Cardiac muscle cell (in vitro differentiated cells and primary cell): ENCODE data around the gene FNBP1. TPM values are rescaled to one million over a fixed set of nuclear protein-coding genes. Genes with fewer than 3 reads are reported as not detected.

Experiments used
- DNase-seq, 2 donors: peaks; one replicate each; pipeline versions ENCODE4 v3.0.0 to v3.0.0-alpha.2; 2010 to 2017; ENCODE audit warnings: low read depth in 1 of 2, low spot score in 1 of 2
- H3K27ac ChIP-seq: fragments of 200-600 bp; sonication (generic); 2 replicates; pipeline ENCODE4 v1.5.1; 2016
- H3K27me3 ChIP-seq: fragments of 200-600 bp; sonication (generic); 2 replicates; pipeline ENCODE4 v1.6.0; 2016; ENCODE audit warnings: control low read depth
- H3K36me3 ChIP-seq: fragments of 200-600 bp; sonication (generic); 2 replicates; pipeline ENCODE4 v1.5.1; 2016; ENCODE audit warnings: control low read depth
- H3K4me1 ChIP-seq: fragments of 200-600 bp; sonication (generic); 2 replicates; pipeline ENCODE4 v1.8.1; 2017; ENCODE audit warnings: low read depth, mild to moderate bottlenecking, mixed run types
- H3K4me3 ChIP-seq: fragments of 200-600 bp; sonication (generic); 2 replicates; pipeline ENCODE4 v1.5.1; 2016; ENCODE audit warnings: mild to moderate bottlenecking
- H3K9me3 ChIP-seq: fragments of 200-600 bp; sonication (generic); 2 replicates; pipeline ENCODE4 v1.5.1; 2017; ENCODE audit warnings: low read depth, mild to moderate bottlenecking, control low read depth
- polyA plus RNA-seq: library from polyadenylated mRNA; unstranded; fragments of >200 nt; fragmentation: Nextera tagmentation; extraction: Ambion mirVana; gene quantifications from 2 replicates; pipeline ENCODE4 v1.2.1, GENCODE V29; 2016
- total RNA-seq: library from RNA; depleted of rRNA; stranded (reverse); fragments of >200 nt; gene quantifications from 2 replicates; pipeline ENCODE4 v1.2.3, GENCODE V29; 2016
- TF ChIP-seq, protein P1 (sequence below): IDR thresholded peaks from 2 replicates; pipeline ENCODE4 v1.5.1; 2012; ENCODE audit warnings: low read depth, mild to moderate bottlenecking, low read length

The FNBP1 gene
- total and polyA plus RNA-seq, 2 experiments from 2014 or later, result 20.5 to 37.9 TPM

DNA sequence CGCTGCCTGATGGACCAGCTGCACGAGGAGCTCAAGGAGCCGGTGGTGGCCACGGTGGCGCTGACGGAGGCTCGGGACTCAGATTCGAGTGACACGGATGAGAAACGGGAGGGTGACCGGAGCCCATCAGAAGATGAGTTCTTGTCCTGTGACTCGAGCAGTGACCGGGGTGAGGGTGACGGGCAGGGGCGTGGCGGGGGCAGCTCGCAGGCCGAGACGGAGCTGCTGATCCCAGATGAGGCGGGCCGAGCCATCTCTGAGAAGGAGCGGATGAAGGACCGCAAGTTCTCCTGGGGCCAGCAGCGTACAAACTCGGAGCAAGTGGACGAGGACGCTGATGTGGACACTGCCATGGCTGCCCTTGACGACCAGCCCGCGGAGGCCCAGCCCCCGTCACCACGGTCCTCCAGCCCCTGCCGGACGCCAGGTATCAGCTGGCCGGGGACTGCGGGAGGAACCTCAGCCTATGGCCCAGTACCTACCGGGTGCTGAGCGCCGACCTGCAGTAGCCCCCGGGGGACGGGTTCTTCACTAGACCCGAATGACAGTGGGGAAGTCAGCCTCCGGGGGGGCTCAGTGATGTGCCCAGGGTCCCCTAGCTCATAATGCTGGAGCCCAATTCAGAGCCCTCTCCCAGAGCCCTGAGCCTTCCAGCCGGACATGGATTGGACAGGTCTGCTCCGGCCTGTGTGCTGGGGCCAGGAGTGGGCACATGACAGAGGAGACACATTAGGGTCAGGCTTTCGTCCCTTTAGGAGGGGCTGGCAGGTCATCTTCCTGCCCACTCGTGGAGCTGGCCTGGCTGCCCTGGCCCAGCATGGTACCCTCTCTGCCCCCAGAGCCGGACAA is 174.7 kb downstream of the FNBP1 start:
- TF ChIP-seq, protein P1, sequence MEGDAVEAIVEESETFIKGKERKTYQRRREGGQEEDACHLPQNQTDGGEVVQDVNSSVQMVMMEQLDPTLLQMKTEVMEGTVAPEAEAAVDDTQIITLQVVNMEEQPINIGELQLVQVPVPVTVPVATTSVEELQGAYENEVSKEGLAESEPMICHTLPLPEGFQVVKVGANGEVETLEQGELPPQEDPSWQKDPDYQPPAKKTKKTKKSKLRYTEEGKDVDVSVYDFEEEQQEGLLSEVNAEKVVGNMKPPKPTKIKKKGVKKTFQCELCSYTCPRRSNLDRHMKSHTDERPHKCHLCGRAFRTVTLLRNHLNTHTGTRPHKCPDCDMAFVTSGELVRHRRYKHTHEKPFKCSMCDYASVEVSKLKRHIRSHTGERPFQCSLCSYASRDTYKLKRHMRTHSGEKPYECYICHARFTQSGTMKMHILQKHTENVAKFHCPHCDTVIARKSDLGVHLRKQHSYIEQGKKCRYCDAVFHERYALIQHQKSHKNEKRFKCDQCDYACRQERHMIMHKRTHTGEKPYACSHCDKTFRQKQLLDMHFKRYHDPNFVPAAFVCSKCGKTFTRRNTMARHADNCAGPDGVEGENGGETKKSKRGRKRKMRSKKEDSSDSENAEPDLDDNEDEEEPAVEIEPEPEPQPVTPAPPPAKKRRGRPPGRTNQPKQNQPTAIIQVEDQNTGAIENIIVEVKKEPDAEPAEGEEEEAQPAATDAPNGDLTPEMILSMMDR, result no peak
- no peaks in the 10 kb centered on the region for H3K9me3 ChIP-seq

DNA sequence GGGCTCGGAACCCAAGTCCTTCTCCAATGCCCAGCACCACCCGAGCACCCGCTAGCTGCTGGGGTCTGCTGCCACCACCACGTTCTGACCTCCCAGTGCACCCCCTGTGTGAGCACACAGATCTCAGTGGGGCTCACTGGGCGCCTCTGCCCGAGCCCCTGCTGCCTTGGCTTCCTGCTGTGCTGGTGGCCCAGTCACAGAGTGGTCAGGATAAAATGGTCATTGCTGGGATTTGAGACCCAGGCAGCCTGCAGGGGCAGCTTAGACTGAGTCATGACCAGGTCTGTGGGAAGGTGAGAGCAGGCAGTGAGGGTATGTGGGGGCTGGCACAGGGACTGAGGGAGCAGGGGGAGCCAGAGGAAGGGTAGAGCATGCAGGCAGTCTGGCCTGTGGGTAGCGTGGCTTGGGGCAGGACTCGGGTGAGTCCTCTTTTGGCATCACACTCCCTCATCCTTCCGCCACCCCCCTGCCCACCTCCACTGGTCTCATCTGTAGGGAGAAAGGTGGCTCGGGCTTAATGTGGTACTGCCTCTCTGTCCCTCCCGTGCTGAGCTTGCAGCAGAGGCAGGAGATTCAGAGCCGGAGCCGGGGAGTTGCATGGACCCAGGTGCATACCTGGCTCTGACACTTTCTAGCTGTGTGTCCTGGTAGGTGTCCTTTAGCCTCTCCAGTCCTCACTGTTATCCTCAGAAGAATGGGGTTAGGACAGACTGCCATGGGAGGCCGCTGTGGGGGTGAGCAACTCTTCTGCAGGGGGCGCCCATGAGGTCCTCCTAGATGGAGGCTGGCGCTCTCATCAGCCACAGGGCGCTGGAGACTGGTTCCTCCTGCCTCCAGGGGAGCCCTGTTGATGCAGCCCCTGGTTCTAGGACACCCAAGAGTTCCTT is 175.6 kb downstream of the FNBP1 start:
- no peak for DNase-seq
- no peaks in the 10 kb centered on the region for H3K9me3 ChIP-seq
- no peaks in the 10 kb centered on the region for H3K27me3 ChIP-seq
- TF ChIP-seq, protein P1, result no peak
- no peak overlapping the region for H3K27ac ChIP-seq
- H3K4me3 ChIP-seq, result no peak overlapping the region
- H3K36me3 ChIP-seq, result peaks cover 4% of the 10 kb centered on the region
- no peaks in the 10 kb centered on the region for H3K4me1 ChIP-seq

More for the DNA sequence above, 174.7 kb downstream of the FNBP1 start:
- Histone ChIP-seq H3K4me1 (no peaks in the 10 kb centered on the region), H3K27ac (no peak overlapping the region), H3K36me3 (peaks cover 4% of the 10 kb centered on the region), H3K4me3 (no peak overlapping the region), H3K27me3 (no peaks in the 10 kb centered on the region)
- DNase-seq, result no peak

DNA sequence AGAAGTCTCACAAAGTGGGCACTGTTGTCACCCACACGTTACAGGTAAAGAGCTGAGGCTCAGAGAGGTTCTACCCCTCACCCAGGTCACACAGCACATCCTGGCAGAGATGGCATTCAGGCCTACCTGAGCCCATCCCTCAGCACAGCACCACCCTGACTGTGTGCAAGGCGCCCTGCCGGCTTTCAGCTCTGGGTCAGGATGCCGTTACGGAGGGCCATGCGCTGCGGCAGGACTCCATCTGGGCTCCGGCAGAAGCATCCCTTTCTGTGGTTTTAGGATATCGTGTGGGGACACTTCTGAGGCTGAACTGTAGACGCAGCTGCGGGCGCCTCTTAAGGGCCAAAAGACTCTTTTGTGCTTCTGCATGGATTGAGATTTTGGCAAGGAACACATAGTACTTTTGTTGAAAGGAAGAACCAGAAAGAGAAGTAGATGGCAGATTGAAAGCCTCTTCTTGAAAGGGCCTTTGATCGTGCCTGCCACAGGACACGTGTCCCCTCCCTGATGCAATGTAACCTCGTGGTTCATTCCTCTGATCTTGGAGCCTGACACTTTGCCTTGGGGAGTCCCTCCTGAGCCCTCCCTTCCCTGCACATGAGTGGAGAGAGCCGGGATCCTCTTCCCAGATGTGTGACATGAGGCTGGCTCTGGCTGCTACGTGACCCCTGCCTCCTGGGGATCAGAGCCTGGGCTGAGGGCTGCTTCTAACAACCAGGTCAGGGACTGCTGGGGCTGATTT is 176.4 kb downstream of the FNBP1 start:
- TF ChIP-seq, protein P1, result no peak
- DNase-seq, result no peak
- Histone ChIP-seq H3K27ac (no peak overlapping the region), H3K4me1 (no peaks in the 10 kb centered on the region), H3K4me3 (no peak overlapping the region), H3K36me3 (peaks cover 9% of the 10 kb centered on the region), H3K27me3 (no peaks in the 10 kb centered on the region), H3K9me3 (no peaks in the 10 kb centered on the region)

DNA sequence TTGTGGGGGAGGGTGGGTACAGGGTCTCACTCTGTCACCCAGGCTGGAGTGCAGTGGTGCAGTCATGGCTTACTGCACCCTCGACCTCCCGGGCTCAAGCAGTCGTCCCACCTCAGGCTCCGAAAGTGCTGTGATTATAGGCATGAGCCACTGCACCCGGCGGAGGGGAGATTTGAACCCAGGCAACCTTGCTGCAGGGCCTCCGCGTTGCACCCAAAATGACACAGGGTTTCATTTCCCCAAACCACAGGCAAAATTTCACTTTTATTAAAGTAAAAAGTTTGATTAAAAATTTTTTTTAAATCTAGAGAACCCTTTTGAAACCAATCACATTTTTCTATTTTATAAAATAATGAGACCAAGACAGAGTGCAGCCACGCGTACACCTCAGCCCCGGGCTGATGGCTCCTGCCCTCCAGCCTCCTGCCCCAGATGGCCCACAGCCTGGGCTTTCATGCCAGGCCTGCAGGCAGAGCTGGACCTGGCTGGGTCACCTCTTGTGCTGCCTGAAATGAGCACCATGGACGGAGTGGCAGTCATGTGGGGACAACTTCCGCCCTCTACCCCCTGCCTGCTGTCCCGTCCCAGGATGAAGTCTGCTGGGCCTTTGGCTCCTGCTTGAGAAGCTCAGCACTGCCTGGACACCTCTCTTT is 177.2 kb downstream of the FNBP1 start:
- H3K36me3 ChIP-seq, result peaks cover 13% of the 10 kb centered on the region
- no peak overlapping the region for H3K4me3 ChIP-seq
- no peak overlapping the region for H3K27ac ChIP-seq
- H3K27me3 ChIP-seq, result no peaks in the 10 kb centered on the region
- H3K4me1 ChIP-seq, result no peaks in the 10 kb centered on the region
- DNase-seq, result no peak
- H3K9me3 ChIP-seq, result no peaks in the 10 kb centered on the region
- TF ChIP-seq, protein P1, result no peak
